Tibial nerve (tissue), 4 donors: Measurements from ENCODE around the gene PRKAG2. TPM values are rescaled to one million over a fixed set of nuclear protein-coding genes. Genes with fewer than 3 reads are reported as not detected.

Experiments used
- DNase-seq, 2 donors: peaks; one replicate each; pipeline ENCODE4 v3.0.0-alpha.2; 2019; ENCODE audit warnings: low spot score in 2 of 2
- H3K27ac ChIP-seq, 4 donors: fragments of 200-600 bp; sonication (generic) in 3 of 4; one replicate each; pipeline ENCODE4 v1.5.1; 2017 to 2019; ENCODE audit warnings: mild to moderate bottlenecking in 1 of 4
- H3K27me3 ChIP-seq, 2 donors: fragments of 200-600 bp; sonication (generic) in 1 of 2; one replicate each; pipeline versions ENCODE4 v1.5.1 to v1.6.0; 2017 to 2019
- H3K36me3 ChIP-seq, 3 donors: fragments of 200-600 bp; sonication (generic); one replicate each; pipeline ENCODE4 v1.5.1; 2018 to 2019
- H3K4me1 ChIP-seq, 4 donors: fragments of 200-600 bp; sonication (generic) in 3 of 4; one replicate each; pipeline ENCODE4 v1.5.1; 2017 to 2019
- H3K4me3 ChIP-seq, 4 donors: fragments of 200-600 bp; sonication (generic) in 3 of 4; one replicate each; pipeline ENCODE4 v1.5.1; 2017 to 2019; ENCODE audit warnings: mild to moderate bottlenecking in 1 of 4, moderate library complexity in 1 of 4
- H3K9me3 ChIP-seq, 4 donors: fragments of 200-600 bp; sonication (generic) in 3 of 4; one replicate each; pipeline ENCODE4 v1.5.1; 2017 to 2019
- EP300 ChIP-seq, 2 donors: sonication (generic); formaldehyde crosslinking; IDR thresholded peaks; one replicate each; pipeline ENCODE4 v1.6.1; 2017; ENCODE audit warnings: antibody characterized with exemption in 2 of 2, mild to moderate bottlenecking in 1 of 2
- POLR2A ChIP-seq, 2 donors: fragments of 450-650 bp; IDR thresholded peaks; one replicate each; pipeline ENCODE4 v1.6.1; 2017; ENCODE audit warnings: antibody characterized with exemption in 2 of 2, mild to moderate bottlenecking in 2 of 2, moderate library complexity in 2 of 2
- WGBS, 2 donors: methylation state at CpG; one replicate each; pipeline ENCODE4 v1.1.5; 2018; 5-methylcytosine and 5-hydroxymethylcytosine counted together
- total RNA-seq, 4 donors: library from RNA; depleted of rRNA; stranded (reverse); fragments of >200 nt; gene quantifications; one replicate each; pipeline ENCODE4 v1.1.0, GENCODE V29; 2016
- TF ChIP-seq, protein P1 (sequence below), 5 experiments: fragments of 200-600 bp in 3 of 5; fragments of 450-650 bp in 2 of 5; sonication (generic) in 3 of 5; IDR thresholded peaks; one replicate each; pipeline ENCODE4 v1.5.1; 2016 to 2019; ENCODE audit warnings: antibody characterized with exemption in 5 of 5, mild to moderate bottlenecking in 3 of 5, moderate library complexity in 2 of 5

The PRKAG2 gene
- total RNA-seq, 4 donors from 2014 or later: 24.5 to 82.6 (median 38.3) TPM

GRCh38 chr7:151859948-151860685 lies 16.8 kb downstream of the PRKAG2 start:
- Histone ChIP-seq H3K9me3 (no peaks in the 10 kb centered on the region), H3K27ac (no peak overlapping the region), H3K36me3 (peaks cover 0 to 13% (median 0%) of the 10 kb centered on the region in 3 donors), H3K27me3 (no peaks in the 10 kb centered on the region), H3K4me3 (no peak overlapping the region), H3K4me1 (peaks cover 0 to 3% (median 0%) of the 10 kb centered on the region in 4 donors)
- DNase-seq: no peak
- TF ChIP-seq, protein P1, sequence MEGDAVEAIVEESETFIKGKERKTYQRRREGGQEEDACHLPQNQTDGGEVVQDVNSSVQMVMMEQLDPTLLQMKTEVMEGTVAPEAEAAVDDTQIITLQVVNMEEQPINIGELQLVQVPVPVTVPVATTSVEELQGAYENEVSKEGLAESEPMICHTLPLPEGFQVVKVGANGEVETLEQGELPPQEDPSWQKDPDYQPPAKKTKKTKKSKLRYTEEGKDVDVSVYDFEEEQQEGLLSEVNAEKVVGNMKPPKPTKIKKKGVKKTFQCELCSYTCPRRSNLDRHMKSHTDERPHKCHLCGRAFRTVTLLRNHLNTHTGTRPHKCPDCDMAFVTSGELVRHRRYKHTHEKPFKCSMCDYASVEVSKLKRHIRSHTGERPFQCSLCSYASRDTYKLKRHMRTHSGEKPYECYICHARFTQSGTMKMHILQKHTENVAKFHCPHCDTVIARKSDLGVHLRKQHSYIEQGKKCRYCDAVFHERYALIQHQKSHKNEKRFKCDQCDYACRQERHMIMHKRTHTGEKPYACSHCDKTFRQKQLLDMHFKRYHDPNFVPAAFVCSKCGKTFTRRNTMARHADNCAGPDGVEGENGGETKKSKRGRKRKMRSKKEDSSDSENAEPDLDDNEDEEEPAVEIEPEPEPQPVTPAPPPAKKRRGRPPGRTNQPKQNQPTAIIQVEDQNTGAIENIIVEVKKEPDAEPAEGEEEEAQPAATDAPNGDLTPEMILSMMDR (IDR thresholded peaks at IDR 0.05): no peak
- TF ChIP-seq EP300 (IDR thresholded peaks at IDR 0.05) (no peak), POLR2A (IDR thresholded peaks at IDR 0.05) (no peak)
- WGBS, 2 donors: 91% methylated on average over 15 of the region's 15 CpGs

DNA sequence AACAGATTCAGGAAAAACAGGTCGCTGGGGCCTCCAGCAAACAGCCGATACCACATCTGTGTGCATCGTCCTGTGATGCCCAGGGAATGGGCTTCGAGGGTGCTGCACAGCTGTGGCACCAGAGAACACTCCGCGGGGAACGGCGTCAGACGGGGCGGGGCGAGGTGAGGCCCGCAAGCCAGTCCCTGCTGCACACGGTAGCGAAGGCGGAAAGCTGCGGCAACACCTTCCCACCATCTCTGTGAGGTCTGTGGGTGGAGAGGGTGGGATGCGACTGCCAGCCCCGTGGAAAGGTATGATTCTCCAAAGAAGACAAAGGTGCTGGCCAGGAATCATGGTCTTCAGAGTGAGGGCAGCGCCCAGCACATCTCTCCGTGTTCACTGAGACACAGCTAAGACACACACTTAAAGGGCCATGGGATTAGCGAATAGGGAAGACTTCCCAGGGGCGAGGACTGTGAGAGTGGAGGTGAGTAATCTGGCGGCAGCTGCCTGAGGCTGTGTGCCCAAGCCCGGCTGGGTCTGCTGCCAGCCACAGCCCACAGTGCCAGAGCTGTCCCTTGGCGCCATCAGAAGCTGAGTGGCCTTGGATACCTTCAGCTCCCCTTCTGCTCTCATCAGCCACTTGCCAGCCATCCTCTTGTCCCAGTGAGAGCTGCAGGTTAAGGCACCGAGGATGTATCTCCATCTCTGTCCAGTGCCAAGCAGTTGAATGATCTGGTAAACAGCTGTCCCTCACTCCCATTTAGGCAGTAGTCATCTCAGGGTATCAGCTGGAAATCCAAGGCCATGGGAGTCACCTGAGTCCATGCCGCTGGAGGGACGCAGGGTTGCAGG lies 17.6 kb downstream of the PRKAG2 start:
- H3K4me1 ChIP-seq: peaks cover 0 to 7% (median 0%) of the 10 kb centered on the region in 4 donors
- no peak overlapping the region for H3K27ac ChIP-seq
- H3K27me3 ChIP-seq: no peaks in the 10 kb centered on the region
- H3K9me3 ChIP-seq: no peaks in the 10 kb centered on the region
- TF ChIP-seq, protein P1 (IDR thresholded peaks at IDR 0.05): no peak
- TF ChIP-seq EP300 (IDR thresholded peaks at IDR 0.05) (no peak), POLR2A (IDR thresholded peaks at IDR 0.05) (no peak)
- WGBS, 2 donors: 86 to 91% methylated on average over 26 to 28 of the region's 28 CpGs
- peaks cover 0 to 13% (median 0%) of the 10 kb centered on the region in 3 donors for H3K36me3 ChIP-seq
- H3K4me3 ChIP-seq: no peak overlapping the region
- DNase-seq: no peak

GRCh38 chr7:151858456-151858855 lies 18.5 kb downstream of the PRKAG2 start:
- Histone ChIP-seq H3K36me3 (peaks cover 0 to 13% (median 0%) of the 10 kb centered on the region in 3 donors), H3K4me1 (peaks cover 0 to 11% (median 0%) of the 10 kb centered on the region in 4 donors), H3K4me3 (no peak overlapping the region), H3K9me3 (no peaks in the 10 kb centered on the region), H3K27ac (no peak overlapping the region), H3K27me3 (no peaks in the 10 kb centered on the region)
- DNase-seq: no peak
- 83 to 88% methylated on average over 5 of the region's 5 CpGs for WGBS, 2 donors
- TF ChIP-seq EP300 (IDR thresholded peaks at IDR 0.05) (no peak), POLR2A (IDR thresholded peaks at IDR 0.05) (no peak)
- TF ChIP-seq, protein P1 (IDR thresholded peaks at IDR 0.05): no peak

DNA sequence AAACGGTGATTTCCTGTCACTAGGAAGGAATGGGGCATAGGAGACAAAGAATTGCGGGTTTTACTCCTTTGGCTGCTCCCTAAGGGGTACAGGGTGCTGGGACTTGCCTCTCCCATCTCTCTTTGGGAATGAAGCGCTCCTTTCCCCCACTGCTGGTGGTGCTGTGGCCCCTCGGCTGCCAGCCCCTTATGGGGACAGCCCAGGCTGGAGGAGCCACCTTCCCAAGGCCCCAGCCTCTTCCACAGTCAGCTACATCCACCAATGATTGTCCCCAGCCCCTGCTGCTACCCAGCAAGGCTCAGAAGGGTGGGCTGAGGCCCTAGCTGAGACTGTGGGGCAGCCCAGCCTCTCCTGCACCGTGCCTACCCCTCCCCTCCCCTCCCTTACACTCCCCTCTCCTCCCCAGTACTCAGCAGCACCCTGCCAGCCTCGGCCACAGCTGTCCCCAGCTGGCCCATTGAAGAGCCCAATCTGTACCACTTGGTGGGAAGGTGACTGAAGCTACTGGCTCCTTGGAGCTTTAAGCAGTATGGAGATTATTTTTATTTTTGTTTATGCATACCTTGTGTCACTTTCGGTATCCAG lies 19.0 kb downstream of the PRKAG2 start:
- Histone ChIP-seq H3K4me1 (peaks cover 0 to 10% (median 0%) of the 10 kb centered on the region in 4 donors), H3K27me3 (no peaks in the 10 kb centered on the region), H3K36me3 (peaks cover 0 to 13% (median 0%) of the 10 kb centered on the region in 3 donors), H3K9me3 (no peaks in the 10 kb centered on the region), H3K27ac (no peak overlapping the region), H3K4me3 (no peak overlapping the region)
- no peak for DNase-seq
- WGBS, 2 donors: 65 to 81% methylated on average over 7 of the region's 7 CpGs
- TF ChIP-seq POLR2A (IDR thresholded peaks at IDR 0.05): no peak
- no peak for TF ChIP-seq EP300 (IDR thresholded peaks at IDR 0.05)
- TF ChIP-seq, protein P1 (IDR thresholded peaks at IDR 0.05): no peak
